Measurements from ENCODE around the gene MICAL2. TPM values are rescaled to one million over a fixed set of nuclear protein-coding genes. Genes with fewer than 3 reads are reported as not detected.

Gene MICAL2
- total RNA-seq, 1 experiment from 2014 or later: 247 TPM

DNA sequence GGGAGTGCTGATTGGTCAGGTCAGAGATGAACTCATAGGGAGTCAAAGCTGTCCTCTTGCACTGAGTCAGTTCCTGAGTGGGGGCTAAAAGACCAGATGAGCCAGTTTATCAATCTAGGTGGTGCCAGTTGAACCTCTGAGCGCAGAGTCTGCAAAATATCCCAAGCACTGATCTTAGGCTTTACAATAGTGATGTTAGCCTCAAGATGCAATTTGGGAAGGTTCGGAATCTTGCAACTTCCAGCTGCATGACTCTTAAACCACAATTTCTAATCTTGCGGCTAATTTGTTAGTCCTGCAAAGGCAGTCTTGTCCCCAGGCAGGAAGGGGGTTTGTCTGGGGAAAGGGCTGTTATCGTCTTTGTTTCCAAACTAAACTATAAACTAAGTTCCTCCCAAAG, 174.7 kb downstream of the MICAL2 start:
- no peak overlapping the region for H3K4me3 Mint-ChIP-seq (ENCODE audit: unreplicated experiment)
- H3K27ac Mint-ChIP-seq (ENCODE audit: unreplicated experiment): no peak overlapping the region
- BruUV-seq (replicated peaks): no TSS peak
- Histone ChIP-seq H3K4me3 (ENCODE audit: low read depth, low read length) (no peak overlapping the region), H3K36me3 (ENCODE audit: control insufficient read depth, insufficient read depth, low read length) (no peaks in the 10 kb centered on the region), H3K27me3 (replicated peaks; ENCODE audit: control insufficient read depth, insufficient read depth, low read length) (no peaks in the 10 kb centered on the region), H3K4me1 (peaks cover 38% of the 10 kb centered on the region), H3K9me3 (no peaks in the 10 kb centered on the region)
- intact Hi-C loops (cut with micrococcal nuclease; ENCODE audit: unreplicated experiment): loop anchor here (10.0 kb wide), 1 partner anchor 490 kb away; no protein-coding TSS in a partner anchor
- DNase-seq: no peak
- POLR2A ChIA-PET: no interaction called here
- TF ChIP-seq, protein P1, sequence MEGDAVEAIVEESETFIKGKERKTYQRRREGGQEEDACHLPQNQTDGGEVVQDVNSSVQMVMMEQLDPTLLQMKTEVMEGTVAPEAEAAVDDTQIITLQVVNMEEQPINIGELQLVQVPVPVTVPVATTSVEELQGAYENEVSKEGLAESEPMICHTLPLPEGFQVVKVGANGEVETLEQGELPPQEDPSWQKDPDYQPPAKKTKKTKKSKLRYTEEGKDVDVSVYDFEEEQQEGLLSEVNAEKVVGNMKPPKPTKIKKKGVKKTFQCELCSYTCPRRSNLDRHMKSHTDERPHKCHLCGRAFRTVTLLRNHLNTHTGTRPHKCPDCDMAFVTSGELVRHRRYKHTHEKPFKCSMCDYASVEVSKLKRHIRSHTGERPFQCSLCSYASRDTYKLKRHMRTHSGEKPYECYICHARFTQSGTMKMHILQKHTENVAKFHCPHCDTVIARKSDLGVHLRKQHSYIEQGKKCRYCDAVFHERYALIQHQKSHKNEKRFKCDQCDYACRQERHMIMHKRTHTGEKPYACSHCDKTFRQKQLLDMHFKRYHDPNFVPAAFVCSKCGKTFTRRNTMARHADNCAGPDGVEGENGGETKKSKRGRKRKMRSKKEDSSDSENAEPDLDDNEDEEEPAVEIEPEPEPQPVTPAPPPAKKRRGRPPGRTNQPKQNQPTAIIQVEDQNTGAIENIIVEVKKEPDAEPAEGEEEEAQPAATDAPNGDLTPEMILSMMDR (IDR thresholded peaks at IDR 0.05; ENCODE audit: insufficient read depth in 1 of 2, low read depth in 1 of 2, low read length in 1 of 2, severe bottlenecking in 1 of 2, unreplicated experiment in 1 of 2): no peak
- H3K9me3 Mint-ChIP-seq (ENCODE audit: unreplicated experiment): no peaks in the 10 kb centered on the region
- CTCF ChIA-PET: interaction anchor here (1.0 to 1.7 kb wide), 2 partner anchors 237 to 241 kb away, joined by 3 to 8 read pairs; no protein-coding TSS in a partner anchor
- peaks cover 35% of the 10 kb centered on the region for H3K4me1 Mint-ChIP-seq (ENCODE audit: low read depth, unreplicated experiment)
- no peaks in the 10 kb centered on the region for H3K36me3 Mint-ChIP-seq (ENCODE audit: insufficient read depth, unreplicated experiment)
- H3K27me3 Mint-ChIP-seq (ENCODE audit: insufficient read depth, unreplicated experiment): no peaks in the 10 kb centered on the region

DNA sequence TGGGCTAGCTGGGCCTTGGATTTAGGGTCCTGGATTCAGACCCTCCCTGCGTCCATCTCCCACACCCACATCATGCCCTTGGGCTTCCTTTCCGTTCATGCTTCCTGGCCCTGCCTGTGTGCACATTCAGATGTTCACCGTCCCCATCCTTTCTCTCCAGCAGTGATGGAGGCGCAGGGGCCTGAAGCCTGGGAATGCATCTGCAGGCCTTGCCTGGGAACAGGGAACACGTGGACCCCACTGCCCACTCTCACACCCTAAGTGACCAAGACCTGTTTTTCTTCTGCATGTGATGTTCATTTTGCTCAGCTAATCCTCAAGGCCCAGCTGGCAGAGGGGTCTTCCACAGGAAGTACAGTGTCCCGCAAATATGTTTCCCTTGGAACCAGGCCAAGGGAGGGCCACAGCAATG, 175.4 kb downstream of the MICAL2 start:
- no TSS peak for BruUV-seq (replicated peaks)
- Histone ChIP-seq H3K4me1 (peaks cover 31% of the 10 kb centered on the region), H3K4me3 (ENCODE audit: low read depth, low read length) (no peak overlapping the region), H3K36me3 (ENCODE audit: control insufficient read depth, insufficient read depth, low read length) (no peaks in the 10 kb centered on the region), H3K9me3 (no peaks in the 10 kb centered on the region), H3K27me3 (replicated peaks; ENCODE audit: control insufficient read depth, insufficient read depth, low read length) (no peaks in the 10 kb centered on the region)
- TF ChIP-seq, protein P1 (IDR thresholded peaks at IDR 0.05; ENCODE audit: insufficient read depth in 1 of 2, low read depth in 1 of 2, low read length in 1 of 2, severe bottlenecking in 1 of 2, unreplicated experiment in 1 of 2): no peak
- Mint-ChIP-seq H3K36me3 (ENCODE audit: insufficient read depth, unreplicated experiment) (no peaks in the 10 kb centered on the region), H3K4me1 (ENCODE audit: low read depth, unreplicated experiment) (peaks cover 28% of the 10 kb centered on the region), H3K27ac (ENCODE audit: unreplicated experiment) (no peak overlapping the region), H3K4me3 (ENCODE audit: unreplicated experiment) (no peak overlapping the region), H3K9me3 (ENCODE audit: unreplicated experiment) (no peaks in the 10 kb centered on the region), H3K27me3 (ENCODE audit: insufficient read depth, unreplicated experiment) (no peaks in the 10 kb centered on the region)
- ChIA-PET CTCF (interaction anchor here (0.6 to 1.7 kb wide), 2 partner anchors 45 to 242 kb away, joined by 3 to 8 read pairs; no protein-coding TSS in a partner anchor), POLR2A (no interaction called here)
- intact Hi-C loops (cut with micrococcal nuclease; ENCODE audit: unreplicated experiment): loop anchor here (10.0 kb wide), 1 partner anchor 491 kb away; no protein-coding TSS in a partner anchor
- DNase-seq: no peak

DNA sequence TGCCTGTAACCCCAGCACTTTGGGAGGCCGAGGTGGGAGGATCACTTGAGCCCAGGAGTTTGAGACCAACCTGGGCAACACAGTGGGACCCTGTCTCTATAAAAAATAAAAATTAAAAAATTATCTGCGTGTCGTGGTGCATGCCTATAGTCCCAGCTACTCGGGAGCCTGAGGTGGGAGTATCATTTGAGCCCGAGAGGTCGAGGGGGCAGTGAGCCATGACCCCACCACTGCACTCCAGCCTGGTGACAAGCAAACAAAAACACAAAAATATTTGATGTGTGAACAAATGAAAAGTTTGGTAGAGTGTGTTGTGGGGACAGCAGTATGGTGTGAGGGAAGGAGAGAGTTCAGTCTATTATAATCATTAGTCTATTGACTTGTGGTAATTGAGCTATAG, 176.2 kb downstream of the MICAL2 start:
- intact Hi-C loops (cut with micrococcal nuclease; ENCODE audit: unreplicated experiment): loop anchor here (10.0 kb wide), 1 partner anchor 492 kb away; no protein-coding TSS in a partner anchor
- no peaks in the 10 kb centered on the region for H3K9me3 ChIP-seq
- DNase-seq: no peak
- Mint-ChIP-seq H3K36me3 (ENCODE audit: insufficient read depth, unreplicated experiment) (no peaks in the 10 kb centered on the region), H3K4me3 (ENCODE audit: unreplicated experiment) (peak overlapping the region; percentile 25), H3K4me1 (ENCODE audit: low read depth, unreplicated experiment) (peaks cover 21% of the 10 kb centered on the region), H3K9me3 (ENCODE audit: unreplicated experiment) (no peaks in the 10 kb centered on the region), H3K27me3 (ENCODE audit: insufficient read depth, unreplicated experiment) (no peaks in the 10 kb centered on the region), H3K27ac (ENCODE audit: unreplicated experiment) (peak overlapping the region; percentile 76)
- H3K4me3 ChIP-seq (ENCODE audit: low read depth, low read length): no peak overlapping the region
- no peaks in the 10 kb centered on the region for H3K36me3 ChIP-seq (ENCODE audit: control insufficient read depth, insufficient read depth, low read length)
- BruUV-seq (replicated peaks): no TSS peak
- ChIA-PET CTCF (interaction anchor here (0.6 to 1.0 kb wide), 6 partner anchors 28 to 444 kb away, joined by 3 to 4 read pairs (median 4); no protein-coding TSS in a partner anchor), POLR2A (interaction anchor here (0.6 kb wide), 3 partner anchors 91 to 238 kb away, joined by 4 to 8 read pairs (median 7); partner anchors contain the start of gene PARVA)
- TF ChIP-seq, protein P1 (IDR thresholded peaks at IDR 0.05; ENCODE audit: insufficient read depth in 1 of 2, low read depth in 1 of 2, low read length in 1 of 2, severe bottlenecking in 1 of 2, unreplicated experiment in 1 of 2): no peak
- peaks cover 23% of the 10 kb centered on the region for H3K4me1 ChIP-seq
- no peaks in the 10 kb centered on the region for H3K27me3 ChIP-seq (replicated peaks; ENCODE audit: control insufficient read depth, insufficient read depth, low read length)

Measured in Caco-2 (cell line).